ENCODE results near the gene CTAGE4. TPM values are rescaled to one million over a fixed set of nuclear protein-coding genes. Genes with fewer than 3 reads are reported as not detected.
"Not testable (repeated sequence)": the region's sequence is repeated elsewhere in the genome, so short reads cannot be mapped to it uniquely, and the experiment has no call there.

Gene CTAGE4
- total and polyA plus RNA-seq, 2 experiments from 2014 or later, result 4.3 to 10.1 TPM

- H3K4me1 ChIP-seq (ENCODE audit: insufficient read depth); H3K27ac Mint-ChIP-seq; H3K4me3 ChIP-seq; H3K4me2 ChIP-seq; H3K4me3 Mint-ChIP-seq; H3K27me3 ChIP-seq (ENCODE audit: insufficient read depth); DNase-seq (ENCODE audit: low spot score); H3K36me3 Mint-ChIP-seq (ENCODE audit: low read depth); H3F3A ChIP-seq (replicated peaks; ENCODE audit: low read depth); H3K36me3 ChIP-seq (ENCODE audit: insufficient read depth); H3K27ac ChIP-seq (ENCODE audit: low read depth); H3K9me3 Mint-ChIP-seq; H3K4me1 Mint-ChIP-seq; H3K9me2 ChIP-seq (ENCODE audit: insufficient read depth); H3K27me3 Mint-ChIP-seq (ENCODE audit: insufficient read depth, low read depth, poor library complexity); H3K79me2 ChIP-seq (replicated peaks; ENCODE audit: insufficient read depth); H2AFZ ChIP-seq; H4K20me1 ChIP-seq (replicated peaks; ENCODE audit: insufficient read depth): not testable (repeated sequence)
- ATAC-seq, result peak; percentile 25; the same call in 2 of the 3 replicates
Observed at GRCh38 chr7:144219149-144219548, 35.9 kb downstream of the CTAGE4 start.

GRCh38 chr7:144220531-144220930, 37.3 kb downstream of the CTAGE4 start:
- H3K27me3 Mint-ChIP-seq (ENCODE audit: insufficient read depth, low read depth, poor library complexity); H3K9me3 Mint-ChIP-seq; H3K4me1 ChIP-seq (ENCODE audit: insufficient read depth); H3F3A ChIP-seq (replicated peaks; ENCODE audit: low read depth); H3K9me2 ChIP-seq (ENCODE audit: insufficient read depth); H3K27me3 ChIP-seq (ENCODE audit: insufficient read depth); H3K36me3 Mint-ChIP-seq (ENCODE audit: low read depth); H3K4me2 ChIP-seq; H3K4me3 Mint-ChIP-seq; H3K27ac Mint-ChIP-seq; H3K4me3 ChIP-seq; DNase-seq (ENCODE audit: low spot score); H3K36me3 ChIP-seq (ENCODE audit: insufficient read depth); ATAC-seq; H3K79me2 ChIP-seq (replicated peaks; ENCODE audit: insufficient read depth); H4K20me1 ChIP-seq (replicated peaks; ENCODE audit: insufficient read depth); H3K27ac ChIP-seq (ENCODE audit: low read depth); H3K4me1 Mint-ChIP-seq; H2AFZ ChIP-seq: not testable (repeated sequence)

- H3K79me2 ChIP-seq (replicated peaks; ENCODE audit: insufficient read depth); H3K27me3 Mint-ChIP-seq (ENCODE audit: insufficient read depth, low read depth, poor library complexity); H3F3A ChIP-seq (replicated peaks; ENCODE audit: low read depth); H3K9me2 ChIP-seq (ENCODE audit: insufficient read depth); H3K27ac ChIP-seq (ENCODE audit: low read depth); H3K9me3 Mint-ChIP-seq; H3K27me3 ChIP-seq (ENCODE audit: insufficient read depth); H3K4me2 ChIP-seq; H3K36me3 Mint-ChIP-seq (ENCODE audit: low read depth); H3K36me3 ChIP-seq (ENCODE audit: insufficient read depth); H3K4me1 Mint-ChIP-seq; H3K27ac Mint-ChIP-seq; H2AFZ ChIP-seq; H4K20me1 ChIP-seq (replicated peaks; ENCODE audit: insufficient read depth); ATAC-seq; H3K4me3 ChIP-seq; H3K4me3 Mint-ChIP-seq; H3K4me1 ChIP-seq (ENCODE audit: insufficient read depth); DNase-seq (ENCODE audit: low spot score): not testable (repeated sequence)
Observed at GRCh38 chr7:144223675-144224074, 40.4 kb downstream of the CTAGE4 start.

- H3K79me2 ChIP-seq (replicated peaks; ENCODE audit: insufficient read depth); H2AFZ ChIP-seq; H3K36me3 ChIP-seq (ENCODE audit: insufficient read depth); H3K4me1 Mint-ChIP-seq; H3K27me3 Mint-ChIP-seq (ENCODE audit: insufficient read depth, low read depth, poor library complexity); H3K4me1 ChIP-seq (ENCODE audit: insufficient read depth); H3K4me3 Mint-ChIP-seq; H4K20me1 ChIP-seq (replicated peaks; ENCODE audit: insufficient read depth); H3K4me2 ChIP-seq; H3K27me3 ChIP-seq (ENCODE audit: insufficient read depth); ATAC-seq; H3K9me3 Mint-ChIP-seq; H3K4me3 ChIP-seq; H3F3A ChIP-seq (replicated peaks; ENCODE audit: low read depth); H3K27ac Mint-ChIP-seq; H3K27ac ChIP-seq (ENCODE audit: low read depth); H3K36me3 Mint-ChIP-seq (ENCODE audit: low read depth); H3K9me2 ChIP-seq (ENCODE audit: insufficient read depth): not testable (repeated sequence)
- peak; percentile 0 for DNase-seq (ENCODE audit: low spot score)
Observed at GRCh38 chr7:144226866-144227265, 43.6 kb downstream of the CTAGE4 start.

- DNase-seq (ENCODE audit: low spot score) (peak; percentile 1), ATAC-seq (peak; percentile 51; the same call in 2 of the 3 replicates)
- H3K27me3 Mint-ChIP-seq (ENCODE audit: insufficient read depth, low read depth, poor library complexity); H3K4me2 ChIP-seq; H4K20me1 ChIP-seq (replicated peaks; ENCODE audit: insufficient read depth); H3K27ac ChIP-seq (ENCODE audit: low read depth); H3F3A ChIP-seq (replicated peaks; ENCODE audit: low read depth); H3K36me3 ChIP-seq (ENCODE audit: insufficient read depth); H3K27me3 ChIP-seq (ENCODE audit: insufficient read depth); H2AFZ ChIP-seq; H3K4me3 ChIP-seq; H3K4me1 ChIP-seq (ENCODE audit: insufficient read depth); H3K9me2 ChIP-seq (ENCODE audit: insufficient read depth); H3K27ac Mint-ChIP-seq; H3K4me3 Mint-ChIP-seq; H3K36me3 Mint-ChIP-seq (ENCODE audit: low read depth); H3K4me1 Mint-ChIP-seq; H3K79me2 ChIP-seq (replicated peaks; ENCODE audit: insufficient read depth); H3K9me3 Mint-ChIP-seq: not testable (repeated sequence)
Observed at GRCh38 chr7:144228810-144229209, 45.5 kb downstream of the CTAGE4 start.

- DNase-seq (ENCODE audit: low spot score); H3K9me2 ChIP-seq (ENCODE audit: insufficient read depth); H3K27me3 Mint-ChIP-seq (ENCODE audit: insufficient read depth, low read depth, poor library complexity); H3K4me1 Mint-ChIP-seq; H4K20me1 ChIP-seq (replicated peaks; ENCODE audit: insufficient read depth); H3K27ac ChIP-seq (ENCODE audit: low read depth); H2AFZ ChIP-seq; H3K36me3 ChIP-seq (ENCODE audit: insufficient read depth); H3K4me3 ChIP-seq; H3K27ac Mint-ChIP-seq; H3K4me1 ChIP-seq (ENCODE audit: insufficient read depth); ATAC-seq; H3K9me3 Mint-ChIP-seq; H3K4me2 ChIP-seq; H3F3A ChIP-seq (replicated peaks; ENCODE audit: low read depth); H3K4me3 Mint-ChIP-seq; H3K36me3 Mint-ChIP-seq (ENCODE audit: low read depth); H3K27me3 ChIP-seq (ENCODE audit: insufficient read depth); H3K79me2 ChIP-seq (replicated peaks; ENCODE audit: insufficient read depth): not testable (repeated sequence)
Observed at GRCh38 chr7:144231027-144231426, 47.8 kb downstream of the CTAGE4 start.

- not testable (repeated sequence) for H3K4me1 Mint-ChIP-seq; H3F3A ChIP-seq (replicated peaks; ENCODE audit: low read depth)
Observed at GRCh38 chr7:144233039-144233438, 49.8 kb downstream of the CTAGE4 start.

More at GRCh38 chr7:144233039-144233438, 49.8 kb downstream of the CTAGE4 start:
- not testable (repeated sequence) for H3K4me1 ChIP-seq (ENCODE audit: insufficient read depth); H3K4me2 ChIP-seq; H4K20me1 ChIP-seq (replicated peaks; ENCODE audit: insufficient read depth); DNase-seq (ENCODE audit: low spot score); H3K9me2 ChIP-seq (ENCODE audit: insufficient read depth); H3K4me3 Mint-ChIP-seq; H3K36me3 ChIP-seq (ENCODE audit: insufficient read depth); H3K27ac Mint-ChIP-seq; H3K79me2 ChIP-seq (replicated peaks; ENCODE audit: insufficient read depth); H3K27me3 Mint-ChIP-seq (ENCODE audit: insufficient read depth, low read depth, poor library complexity); H3K27ac ChIP-seq (ENCODE audit: low read depth); H2AFZ ChIP-seq; H3K27me3 ChIP-seq (ENCODE audit: insufficient read depth); H3K9me3 Mint-ChIP-seq; H3K4me3 ChIP-seq; H3K36me3 Mint-ChIP-seq (ENCODE audit: low read depth); ATAC-seq
